BJ (cell line): ENCODE measurements around the gene SEMA3D. TPM values are rescaled to one million over a fixed set of nuclear protein-coding genes. Genes with fewer than 3 reads are reported as not detected.

Experiments
- CTCF ChIA-PET: fragments of 350-600 bp; formaldehyde crosslinking; extraction: SDS; loops from one replicate; lab custom pipeline; 2021; ENCODE audit warnings: antibody characterized with exemption, inconsistent platforms; lab: Yijun Ruan, JAX
- POLR2A ChIA-PET: fragments of 300-600 bp; sonication (Branson Sonifier 250); formaldehyde crosslinking; extraction: SDS; loops from one replicate; lab custom pipeline; 2021; ENCODE audit warnings: antibody characterized with exemption; lab: Charles Lee
- DNase-seq: peaks from one replicate; pipeline ENCODE4 v3.0.0-alpha.2; 2011; ENCODE audit warnings: low read depth
- H3K27me3 ChIP-seq: 2 replicates; pipeline ENCODE4 v1.6.0; 2011; ENCODE audit warnings: low read length; ENCODE audit not compliant: control insufficient read depth, insufficient read depth
- H3K36me3 ChIP-seq: 2 replicates; pipeline ENCODE4 v1.5.1; 2011; ENCODE audit warnings: low read length; ENCODE audit not compliant: control insufficient read depth, insufficient read depth
- H3K4me3 ChIP-seq: 2 replicates; pipeline ENCODE4 v1.5.1; 2011; ENCODE audit warnings: low read depth, mild to moderate bottlenecking, control low read depth, low read length
- CTCF ChIP-seq: IDR thresholded peaks from 2 replicates; pipeline ENCODE4 v1.5.1; 2011; ENCODE audit warnings: low read depth, mild to moderate bottlenecking, control low read depth, inconsistent platforms, low read length, moderate library complexity; ENCODE audit not compliant: insufficient read depth
- polyA plus RNA-seq: library from polyadenylated mRNA; depleted of rRNA; stranded (reverse); fragments of >200 nt; gene quantifications from 2 replicates; pipeline ENCODE4 v1.2.3, GENCODE V29; 2011

Gene SEMA3D
- polyA plus RNA-seq, 1 experiment: 19.9 TPM

- H3K4me3 ChIP-seq: no peak overlapping the region
- no peaks in the 10 kb centered on the region for H3K36me3 ChIP-seq
- no peak for DNase-seq
- ChIA-PET POLR2A (no interaction called here), CTCF (no interaction called here)
- no peak for TF ChIP-seq CTCF
- no peaks in the 10 kb centered on the region for H3K27me3 ChIP-seq
Observed at GRCh38 chr7:85126383-85126782, 60.5 kb downstream of the SEMA3D start.

GRCh38 chr7:85125651-85126131 lies 61.2 kb downstream of the SEMA3D start:
- POLR2A ChIA-PET: no interaction called here
- Histone ChIP-seq H3K27me3 (no peaks in the 10 kb centered on the region), H3K4me3 (no peak overlapping the region), H3K36me3 (no peaks in the 10 kb centered on the region)
- TF ChIP-seq CTCF: no peak
- DNase-seq: no peak
- CTCF ChIA-PET: no interaction called here

GRCh38 chr7:85125176-85125575 lies 61.7 kb downstream of the SEMA3D start:
- DNase-seq: no peak
- CTCF ChIA-PET: no interaction called here
- POLR2A ChIA-PET: no interaction called here
- no peak for TF ChIP-seq CTCF
- Histone ChIP-seq H3K36me3 (no peaks in the 10 kb centered on the region), H3K27me3 (no peaks in the 10 kb centered on the region), H3K4me3 (no peak overlapping the region)

- H3K4me3 ChIP-seq: no peak overlapping the region
- POLR2A ChIA-PET: interaction anchor here (0.6 kb wide), 1 partner anchor 17 kb away, joined by 6 read pairs; no protein-coding TSS in a partner anchor
- TF ChIP-seq CTCF: no peak
- CTCF ChIA-PET: no interaction called here
- no peaks in the 10 kb centered on the region for H3K27me3 ChIP-seq
- H3K36me3 ChIP-seq: no peaks in the 10 kb centered on the region
- no peak for DNase-seq
Observed at GRCh38 chr7:85119934-85120333, 66.9 kb downstream of the SEMA3D start.

- CTCF ChIA-PET: no interaction called here
- no peaks in the 10 kb centered on the region for H3K36me3 ChIP-seq
- no peak for DNase-seq
- TF ChIP-seq CTCF: no peak
- POLR2A ChIA-PET: no interaction called here
- H3K27me3 ChIP-seq: no peaks in the 10 kb centered on the region
- H3K4me3 ChIP-seq: no peak overlapping the region
Observed at GRCh38 chr7:85115862-85116261, 71.0 kb downstream of the SEMA3D start.
